Panc1 (cell line): ENCODE results near the gene FOXO1. TPM values are rescaled to one million over a fixed set of nuclear protein-coding genes. Genes with fewer than 3 reads are reported as not detected.

Experiments
- ATAC-seq: fragments of 200-7000 bp; cut with Tn5 transposase; 2 replicates; pipeline ENCODE4 v1.9.1; 2020; ENCODE audit warnings: mild to moderate bottlenecking, moderate library complexity
- BruUV-seq: library from RNA; stranded (reverse); fragments of 400-500 nt; replicated peaks from 2 replicates; lab custom pipeline; 2021; lab: Mats Ljungman, UMichigan
- CTCF ChIA-PET: fragments of 300-600 bp; sonication (Branson Sonifier 250); formaldehyde crosslinking; loops from one replicate; lab custom pipeline; 2022; ENCODE audit warnings: antibody characterized with exemption; lab: Charles Lee
- POLR2A ChIA-PET: fragments of 300-600 bp; sonication (Branson Sonifier 250); formaldehyde crosslinking; loops from one replicate; lab custom pipeline; 2022; ENCODE audit warnings: antibody characterized with exemption; lab: Charles Lee
- DNase-seq: peaks from one replicate; pipeline ENCODE4 v3.0.0-alpha.2; 2010; ENCODE audit warnings: low read depth, low spot score
- H3K27ac ChIP-seq: 2 replicates; pipeline ENCODE4 v1.5.1; 2011; ENCODE audit warnings: mild to moderate bottlenecking, low read length, inconsistent platforms
- H3K27me3 ChIP-seq: fragments of 200-500 bp; sonication (Bioruptor generic); 2 replicates; pipeline ENCODE4 v1.6.0; 2014; ENCODE audit warnings: low read length, inconsistent platforms; ENCODE audit not compliant: control insufficient read depth, insufficient read depth
- H3K36me3 ChIP-seq: fragments of 200-500 bp; sonication (Bioruptor generic); 2 replicates; pipeline ENCODE4 v1.5.1; 2014; ENCODE audit warnings: inconsistent platforms, mild to moderate bottlenecking, low read length, moderate library complexity; ENCODE audit not compliant: control insufficient read depth, insufficient read depth
- H3K4me1 ChIP-seq: 2 replicates; pipeline ENCODE4 v1.5.1; 2011; ENCODE audit warnings: inconsistent platforms, mild to moderate bottlenecking, low read length, moderate library complexity; ENCODE audit not compliant: control insufficient read depth, insufficient read depth
- H3K4me3 ChIP-seq, 2 experiments: 2 replicates each; pipeline ENCODE4 v1.5.1; 2011 to 2012; ENCODE audit warnings: low read depth in 2 of 2, low read length in 2 of 2, mild to moderate bottlenecking in 2 of 2, inconsistent platforms in 1 of 2, moderate library complexity in 1 of 2
- H3K9me3 ChIP-seq: fragments of 200-500 bp; sonication (Bioruptor generic); 2 replicates; pipeline ENCODE4 v1.5.1; 2014; ENCODE audit warnings: low read depth, mild to moderate bottlenecking, inconsistent platforms, low read length, moderate library complexity; ENCODE audit not compliant: control insufficient read depth, insufficient read depth
- POLR2AphosphoS5 ChIP-seq: IDR thresholded peaks from 2 replicates; pipeline ENCODE4 v1.6.1; 2012; ENCODE audit warnings: mild to moderate bottlenecking, low read depth, low read length, moderate library complexity
- REST ChIP-seq, 2 experiments: IDR thresholded peaks; 2 replicates each; pipeline ENCODE4 v1.6.1; 2011 to 2012; ENCODE audit warnings: low read depth in 2 of 2, control low read depth in 1 of 2, low read length in 1 of 2, mild to moderate bottlenecking in 1 of 2, moderate library complexity in 1 of 2; ENCODE audit not compliant: insufficient read depth in 1 of 2
- SIN3A ChIP-seq: IDR thresholded peaks from 2 replicates; pipeline ENCODE4 v1.6.1; 2012; ENCODE audit warnings: low read depth, mild to moderate bottlenecking, low read length, moderate library complexity, borderline replicate concordance; ENCODE audit not compliant: insufficient read depth
- TCF7L2 ChIP-seq: IDR thresholded peaks from 2 replicates; pipeline ENCODE4 v1.6.1; 2011; ENCODE audit warnings: mild to moderate bottlenecking, low read depth, low read length, inconsistent platforms
- in situ Hi-C: cut with HindIII; loops from 2 replicates; pipeline ENCODE4 v1.10.0; 2016; ENCODE audit warnings: low sequenced_read_pairs, low pct_unique_long_range_greater_than_20kb
- intact Hi-C: fragments of 100-400 bp; cut with micrococcal nuclease; formaldehyde crosslinking; loops from one replicate; pipeline ENCODE4 v1.10.0; 2022; ENCODE audit not compliant: unreplicated experiment
- total RNA-seq: library from RNA; stranded (reverse); gene quantifications from one replicate; pipeline ENCODE4 v1.2.1, GENCODE V29; 2021; ENCODE audit not compliant: unreplicated experiment
- TF ChIP-seq, protein P1 (sequence below): fragments of 450-650 bp; IDR thresholded peaks from 2 replicates; pipeline ENCODE4 v1.5.1; 2017; ENCODE audit warnings: mild to moderate bottlenecking

FOXO1 gene
- total RNA-seq, 1 experiment from 2014 or later = 2.1 TPM

GRCh38 chr13:40566811-40567210 lies 99.6 kb downstream of the FOXO1 start:
- intact Hi-C loops = no loop called here
- H3K4me1 ChIP-seq = no peaks in the 10 kb centered on the region

DNA sequence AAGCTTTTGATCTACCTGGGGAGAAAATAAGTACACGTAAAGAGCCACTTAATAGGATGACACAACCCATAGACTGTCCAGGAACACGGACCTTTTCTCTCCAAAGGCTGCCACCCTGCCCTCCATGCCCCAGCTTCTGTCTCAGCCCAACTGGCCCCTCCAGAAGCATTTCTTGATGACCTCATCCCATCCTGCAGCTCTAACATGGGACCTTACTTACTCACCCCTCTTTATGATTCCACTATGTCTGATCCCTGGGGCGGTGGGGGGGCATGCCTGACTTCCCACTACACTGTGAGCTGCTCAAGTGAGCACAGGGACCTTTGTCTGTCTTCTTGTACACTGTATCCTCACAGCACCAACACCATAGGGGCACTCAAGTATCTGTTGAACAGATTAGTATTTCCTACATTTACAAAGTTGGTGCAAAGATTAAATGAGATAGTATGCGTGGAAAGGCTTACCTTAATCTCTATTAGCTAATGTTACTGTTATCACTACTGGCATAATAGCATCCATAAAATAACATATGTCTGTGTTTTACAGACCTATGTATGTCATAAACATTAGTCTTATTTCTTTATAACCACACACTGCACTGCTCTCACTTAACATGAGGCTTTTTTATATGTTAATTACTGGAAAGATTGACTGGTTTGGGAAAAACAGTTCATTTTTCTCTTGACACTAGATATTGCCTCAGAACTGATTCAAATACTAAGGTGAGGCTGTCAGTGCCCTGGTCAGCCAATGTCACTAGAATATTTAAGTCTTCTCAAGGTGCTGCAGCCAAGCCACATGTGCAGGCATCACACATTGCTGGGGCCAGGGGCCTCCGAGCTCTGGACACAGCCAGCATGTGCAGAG lies 100.9 kb downstream of the FOXO1 start:
- Histone ChIP-seq H3K4me3 (no peak overlapping the region), H3K4me1 (no peaks in the 10 kb centered on the region), H3K36me3 (no peaks in the 10 kb centered on the region), H3K27me3 (no peaks in the 10 kb centered on the region), H3K27ac (no peak overlapping the region), H3K9me3 (no peaks in the 10 kb centered on the region)
- in situ Hi-C loops = no loop called here
- no peak for ATAC-seq
- POLR2A ChIA-PET = no interaction called here
- CTCF ChIA-PET = interaction anchor here (0.7 kb wide), 1 partner anchor 103 kb away, joined by 3 read pairs; no protein-coding TSS in a partner anchor
- TF ChIP-seq SIN3A = no peak
- TF ChIP-seq, protein P1, sequence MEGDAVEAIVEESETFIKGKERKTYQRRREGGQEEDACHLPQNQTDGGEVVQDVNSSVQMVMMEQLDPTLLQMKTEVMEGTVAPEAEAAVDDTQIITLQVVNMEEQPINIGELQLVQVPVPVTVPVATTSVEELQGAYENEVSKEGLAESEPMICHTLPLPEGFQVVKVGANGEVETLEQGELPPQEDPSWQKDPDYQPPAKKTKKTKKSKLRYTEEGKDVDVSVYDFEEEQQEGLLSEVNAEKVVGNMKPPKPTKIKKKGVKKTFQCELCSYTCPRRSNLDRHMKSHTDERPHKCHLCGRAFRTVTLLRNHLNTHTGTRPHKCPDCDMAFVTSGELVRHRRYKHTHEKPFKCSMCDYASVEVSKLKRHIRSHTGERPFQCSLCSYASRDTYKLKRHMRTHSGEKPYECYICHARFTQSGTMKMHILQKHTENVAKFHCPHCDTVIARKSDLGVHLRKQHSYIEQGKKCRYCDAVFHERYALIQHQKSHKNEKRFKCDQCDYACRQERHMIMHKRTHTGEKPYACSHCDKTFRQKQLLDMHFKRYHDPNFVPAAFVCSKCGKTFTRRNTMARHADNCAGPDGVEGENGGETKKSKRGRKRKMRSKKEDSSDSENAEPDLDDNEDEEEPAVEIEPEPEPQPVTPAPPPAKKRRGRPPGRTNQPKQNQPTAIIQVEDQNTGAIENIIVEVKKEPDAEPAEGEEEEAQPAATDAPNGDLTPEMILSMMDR = no peak
- TF ChIP-seq POLR2AphosphoS5 = no peak
- no peak for TF ChIP-seq REST (IDR thresholded peaks at IDR 0.05; ENCODE audit: insufficient read depth in 1 of 2, low read depth in 2 of 2, low read length in 1 of 2)
- no peak for TF ChIP-seq TCF7L2
- no TSS peak for BruUV-seq
- DNase-seq = no peak
- intact Hi-C loops = no loop called here

More at GRCh38 chr13:40566811-40567210, 99.6 kb downstream of the FOXO1 start:
- H3K27me3 ChIP-seq = no peaks in the 10 kb centered on the region
- no peak for TF ChIP-seq POLR2AphosphoS5
- TF ChIP-seq TCF7L2 = no peak
- TF ChIP-seq REST (IDR thresholded peaks at IDR 0.05; ENCODE audit: insufficient read depth in 1 of 2, low read depth in 2 of 2, low read length in 1 of 2) = no peak
- TF ChIP-seq, protein P1 = no peak
- TF ChIP-seq SIN3A = no peak
- in situ Hi-C loops = no loop called here
- no peak for DNase-seq
- H3K36me3 ChIP-seq = no peaks in the 10 kb centered on the region
- H3K9me3 ChIP-seq = no peaks in the 10 kb centered on the region
- no peak for ATAC-seq
- ChIA-PET POLR2A (no interaction called here), CTCF (no interaction called here)
- H3K27ac ChIP-seq = no peak overlapping the region
- BruUV-seq = no TSS peak
- no peak overlapping the region for H3K4me3 ChIP-seq
